SK-N-DZ (cell line): ENCODE results near the gene SPG11.
"Not testable (repeated sequence)": the region's sequence is repeated elsewhere in the genome, so short reads cannot be mapped to it uniquely, and the experiment has no call there.

Source experiments
- DNase-seq: peaks from one replicate; pipeline ENCODE4 v3.0.0-alpha.2; 2015; ENCODE audit warnings: low spot score

SPG11 gene

GRCh38 chr15:44682809-44683682, 19.6 kb upstream of the SPG11 start:
- not testable (repeated sequence) for DNase-seq

- DNase-seq = no peak
Measured at GRCh38 chr15:44682211-44682610, 18.7 kb upstream of the SPG11 start.

- DNase-seq = no peak
Measured at GRCh38 chr15:44676676-44677075, 13.2 kb upstream of the SPG11 start.

GRCh38 chr15:44675911-44676310, 12.4 kb upstream of the SPG11 start:
- no peak for DNase-seq

- no peak for DNase-seq
Measured at GRCh38 chr15:44673639-44674038, 10.2 kb upstream of the SPG11 start.

GRCh38 chr15:44670087-44670950, 6.9 kb upstream of the SPG11 start:
- DNase-seq = no peak

GRCh38 chr15:44668921-44669320, 5.5 kb upstream of the SPG11 start:
- DNase-seq = no peak

- no peak for DNase-seq
Measured at GRCh38 chr15:44667039-44667360, 3.5 kb upstream of the SPG11 start.

- no peak for DNase-seq
Measured at GRCh38 chr15:44666210-44667038, 3.0 kb upstream of the SPG11 start.

- no peak for DNase-seq
Measured at GRCh38 chr15:44662478-44663409, 718 bp downstream of the SPG11 start.

GRCh38 chr15:44661576-44661975, 1.9 kb downstream of the SPG11 start:
- no peak for DNase-seq

GRCh38 chr15:44659056-44659455, 4.4 kb downstream of the SPG11 start:
- no peak for DNase-seq

GRCh38 chr15:44657378-44657777, 6.1 kb downstream of the SPG11 start:
- no peak for DNase-seq

GRCh38 chr15:44656913-44657312, 6.5 kb downstream of the SPG11 start:
- DNase-seq = no peak

- DNase-seq = no peak
Measured at GRCh38 chr15:44656298-44656697, 7.2 kb downstream of the SPG11 start.

- no peak for DNase-seq
Measured at GRCh38 chr15:44654858-44655257, 8.6 kb downstream of the SPG11 start.

GRCh38 chr15:44647637-44648036, 15.8 kb downstream of the SPG11 start:
- DNase-seq = no peak

- no peak for DNase-seq
Measured at GRCh38 chr15:44647036-44647435, 16.4 kb downstream of the SPG11 start.

- no peak for DNase-seq
Measured at GRCh38 chr15:44646460-44646859, 17.0 kb downstream of the SPG11 start.

GRCh38 chr15:44641651-44642050, 21.8 kb downstream of the SPG11 start:
- DNase-seq = no peak

GRCh38 chr15:44636976-44637375, 26.5 kb downstream of the SPG11 start:
- no peak for DNase-seq
